Memory B cell (primary cell): ENCODE results near the gene TENM4.

Source experiments
- ATAC-seq: fragments of 150-1000 bp; cut with Tn5 transposase; 2 replicates; pipeline ENCODE4 v1.10.0; 2021; ENCODE audit warnings: low read depth, mild to moderate bottlenecking, moderate library complexity
- DNase-seq, 2 donors: peaks; one replicate each; pipeline ENCODE4 v3.0.0; 2022; ENCODE audit warnings: low spot score in 2 of 2
- H3K27ac Mint-ChIP-seq: one replicate; pipeline ENCODE4 v1.8.0; 2022; ENCODE audit warnings: mild to moderate bottlenecking, moderate library complexity, mixed read lengths
- H3K27me3 Mint-ChIP-seq: one replicate; pipeline ENCODE4 v1.8.0; 2022; ENCODE audit warnings: mixed read lengths
- H3K36me3 Mint-ChIP-seq: one replicate; pipeline ENCODE4 v1.8.0; 2022; ENCODE audit warnings: mild to moderate bottlenecking, mixed read lengths
- H3K4me1 Mint-ChIP-seq: one replicate; pipeline ENCODE4 v1.8.0; 2022; ENCODE audit warnings: mixed read lengths
- H3K4me3 Mint-ChIP-seq: one replicate; pipeline ENCODE4 v1.8.0; 2022; ENCODE audit warnings: mild to moderate bottlenecking, moderate library complexity, mixed read lengths
- H3K9me3 Mint-ChIP-seq: one replicate; pipeline ENCODE4 v1.8.0; 2022; ENCODE audit warnings: mixed read lengths

Gene TENM4

DNA sequence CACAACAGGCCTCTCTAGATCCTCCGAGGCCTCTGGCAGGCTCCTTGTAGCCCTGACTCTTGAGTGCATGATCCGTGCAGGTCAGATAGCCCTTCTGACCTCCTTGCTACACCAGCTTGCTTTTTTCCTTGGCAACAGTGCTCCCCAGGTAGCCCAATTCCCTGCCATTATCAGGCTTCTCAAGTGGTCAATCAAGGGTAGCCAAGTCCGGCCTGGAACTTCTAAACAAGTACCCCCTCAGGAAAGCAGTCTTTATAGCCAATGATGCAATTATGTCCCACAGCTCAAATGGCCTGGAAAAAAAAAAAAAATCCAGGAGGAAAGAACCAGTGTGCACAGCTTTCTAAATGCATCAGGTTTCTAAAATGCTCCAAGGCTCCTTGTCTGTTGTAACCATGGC is 59.8 kb downstream of the TENM4 start:
- no peak for ATAC-seq

DNA sequence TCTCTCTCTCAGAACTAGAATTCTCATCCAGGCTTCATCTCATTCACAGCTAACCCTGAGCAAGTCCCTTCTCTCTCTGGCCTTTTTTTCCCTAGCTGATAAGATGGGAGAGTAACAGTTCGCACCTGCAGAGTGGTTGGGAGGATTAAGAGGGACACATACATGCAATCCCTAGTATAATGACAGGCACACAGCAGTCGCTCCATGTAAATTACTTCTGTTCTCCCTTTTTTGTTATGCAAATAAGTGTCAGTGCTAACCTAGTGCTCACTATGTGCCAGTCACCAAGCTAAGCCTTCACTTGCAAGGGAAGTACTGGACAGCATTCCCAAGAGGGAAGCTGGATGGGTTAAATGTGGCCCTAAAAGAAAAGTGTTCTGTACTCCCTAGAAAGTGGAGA is 63.4 kb downstream of the TENM4 start:
- Mint-ChIP-seq H3K36me3 (no peaks in the 10 kb centered on the region), H3K27ac (no peak overlapping the region), H3K4me3 (no peak overlapping the region), H3K27me3 (peaks cover 20% of the 10 kb centered on the region), H3K4me1 (no peaks in the 10 kb centered on the region), H3K9me3 (peaks cover 3% of the 10 kb centered on the region)
- no peak for ATAC-seq
- no peak for DNase-seq

More for the DNA sequence above, 59.8 kb downstream of the TENM4 start:
- H3K27ac Mint-ChIP-seq: no peak overlapping the region
- no peak overlapping the region for H3K4me3 Mint-ChIP-seq
- peaks cover 3% of the 10 kb centered on the region for H3K9me3 Mint-ChIP-seq
- no peaks in the 10 kb centered on the region for H3K36me3 Mint-ChIP-seq
- DNase-seq: no peak
- H3K27me3 Mint-ChIP-seq: peaks cover 22% of the 10 kb centered on the region
- no peaks in the 10 kb centered on the region for H3K4me1 Mint-ChIP-seq

DNA sequence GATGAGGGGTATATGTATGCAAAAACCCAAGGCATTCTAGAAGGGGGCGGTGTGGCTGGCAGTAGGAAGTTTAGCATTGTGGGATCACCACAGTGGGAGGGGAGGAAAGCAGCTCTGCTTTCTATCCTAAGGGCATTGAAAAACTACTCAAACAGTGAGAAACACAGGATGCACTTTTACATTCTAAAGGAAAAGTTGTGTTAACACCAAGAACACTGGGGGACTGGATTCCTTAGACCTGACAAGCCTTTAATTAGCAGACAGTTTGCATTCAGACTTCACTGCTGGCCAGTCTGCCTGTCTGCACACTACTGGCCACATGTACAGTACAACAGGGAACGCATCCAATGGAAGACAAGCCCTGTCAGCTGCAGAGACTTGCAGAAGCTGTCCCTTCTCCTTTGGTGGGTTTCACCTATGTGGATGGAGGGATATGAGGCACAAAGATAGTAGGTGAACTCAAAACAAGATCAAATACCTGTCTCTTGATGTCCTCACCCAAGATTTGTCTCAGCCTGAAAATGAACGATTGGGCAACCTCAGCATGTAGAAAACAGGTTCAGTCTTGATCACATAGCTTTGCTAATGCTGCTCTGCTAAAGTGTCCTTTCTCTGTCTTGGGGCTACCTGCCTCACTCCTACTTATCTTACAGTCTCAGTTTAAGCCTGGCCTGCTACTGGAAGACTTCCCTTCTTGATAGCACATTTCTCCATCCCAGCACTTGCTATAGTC is 64.8 kb downstream of the TENM4 start:
- Mint-ChIP-seq H3K4me1 (no peaks in the 10 kb centered on the region), H3K4me3 (no peak overlapping the region), H3K27me3 (peaks cover 13% of the 10 kb centered on the region), H3K9me3 (peaks cover 3% of the 10 kb centered on the region), H3K27ac (no peak overlapping the region), H3K36me3 (no peaks in the 10 kb centered on the region)
- ATAC-seq: no peak
- DNase-seq: no peak

DNA sequence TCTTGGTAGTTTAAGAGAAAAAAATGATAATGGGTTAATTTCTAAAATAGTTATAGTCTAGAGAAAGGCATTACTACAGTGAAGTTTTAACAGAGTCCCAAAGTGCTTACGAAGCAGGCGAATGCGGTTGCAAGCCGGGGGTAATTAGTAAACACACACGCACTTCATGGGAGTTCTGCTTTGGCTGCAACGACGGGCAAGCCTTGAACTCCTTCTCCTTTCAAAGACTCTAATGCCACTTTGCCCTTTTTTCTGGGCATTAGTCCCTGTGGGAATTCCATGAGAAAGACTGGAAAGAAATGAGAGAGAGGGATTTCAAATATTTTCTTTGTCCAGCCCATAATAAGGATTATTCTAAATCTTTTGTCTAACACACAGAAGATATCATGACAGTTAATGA is 66.1 kb downstream of the TENM4 start:
- H3K9me3 Mint-ChIP-seq: peaks cover 3% of the 10 kb centered on the region
- no peak for ATAC-seq

DNA sequence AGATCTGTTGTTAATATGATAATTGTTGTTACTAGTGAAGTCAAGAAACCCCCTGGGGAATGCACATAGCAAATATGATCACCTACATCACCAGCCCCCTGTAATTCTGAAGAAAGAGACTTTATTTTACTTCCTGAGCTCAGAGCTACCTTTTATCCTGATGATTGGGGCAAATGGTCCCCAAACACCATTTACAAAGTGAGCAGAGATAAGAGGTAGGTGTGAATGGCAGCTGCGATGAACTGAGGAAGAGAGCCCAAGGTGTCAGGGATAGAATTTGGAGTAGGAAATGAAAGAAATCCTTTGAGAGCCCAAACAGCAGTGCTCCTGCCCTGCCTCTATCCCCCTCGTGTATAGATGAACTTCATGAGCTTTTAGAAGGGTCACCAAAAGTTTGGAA is 69.1 kb downstream of the TENM4 start:
- Mint-ChIP-seq H3K36me3 (no peaks in the 10 kb centered on the region), H3K4me1 (no peaks in the 10 kb centered on the region), H3K4me3 (no peak overlapping the region), H3K27me3 (peaks cover 20% of the 10 kb centered on the region), H3K27ac (no peak overlapping the region), H3K9me3 (peaks cover 1% of the 10 kb centered on the region)
- ATAC-seq: no peak
- DNase-seq: no peak

More for the DNA sequence above, 66.1 kb downstream of the TENM4 start:
- no peaks in the 10 kb centered on the region for H3K36me3 Mint-ChIP-seq
- H3K4me1 Mint-ChIP-seq: no peaks in the 10 kb centered on the region
- peaks cover 20% of the 10 kb centered on the region for H3K27me3 Mint-ChIP-seq
- H3K4me3 Mint-ChIP-seq: no peak overlapping the region
- no peak for DNase-seq
- no peak overlapping the region for H3K27ac Mint-ChIP-seq

DNA sequence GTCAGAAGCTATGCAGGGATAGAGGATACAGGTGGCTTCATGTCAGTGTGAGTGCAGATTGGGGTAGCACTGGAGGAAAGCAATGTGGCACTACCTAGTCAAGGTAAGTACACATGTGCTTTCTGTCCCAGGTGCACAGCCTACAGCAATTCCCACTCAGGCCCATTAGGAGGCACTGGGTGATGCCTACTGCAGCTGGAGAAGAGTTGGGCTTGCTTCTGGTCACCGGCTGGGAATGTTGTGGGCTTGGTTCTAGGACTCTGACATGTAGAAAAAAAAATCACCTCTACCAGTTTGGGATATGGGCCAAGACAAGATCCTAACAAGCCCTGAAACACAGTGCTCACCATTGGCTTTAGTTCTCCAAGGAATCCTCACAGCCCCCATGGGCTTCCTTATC is 69.7 kb downstream of the TENM4 start:
- ATAC-seq: no peak
- Mint-ChIP-seq H3K4me3 (no peak overlapping the region), H3K27me3 (peaks cover 16% of the 10 kb centered on the region)

DNA sequence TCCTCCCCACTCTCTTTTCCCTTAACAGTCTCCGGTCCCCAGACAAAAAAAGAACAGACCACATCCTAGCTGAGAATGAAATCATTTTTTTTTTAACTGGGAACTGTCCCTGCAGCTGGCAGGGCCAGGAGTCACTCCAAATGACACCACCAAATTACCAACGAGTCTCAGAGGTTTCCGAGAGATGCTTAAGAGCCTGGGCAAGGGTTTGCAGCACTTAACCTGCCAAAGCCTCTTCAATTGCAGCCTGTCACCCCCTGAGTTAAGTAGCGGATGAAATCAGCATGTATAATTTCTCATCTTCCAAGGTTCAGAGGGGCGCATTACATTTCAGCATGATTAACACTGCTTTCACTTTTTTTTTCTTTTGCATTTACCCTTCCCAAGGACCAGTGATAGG is 71.8 kb downstream of the TENM4 start:
- DNase-seq (no peak), ATAC-seq (no peak)
- Mint-ChIP-seq H3K36me3 (no peaks in the 10 kb centered on the region), H3K4me3 (no peak overlapping the region), H3K9me3 (no peaks in the 10 kb centered on the region), H3K27me3 (peaks cover 16% of the 10 kb centered on the region), H3K4me1 (no peaks in the 10 kb centered on the region), H3K27ac (no peak overlapping the region)

More for the DNA sequence above, 69.7 kb downstream of the TENM4 start:
- Mint-ChIP-seq H3K36me3 (no peaks in the 10 kb centered on the region), H3K9me3 (no peaks in the 10 kb centered on the region), H3K27ac (no peak overlapping the region), H3K4me1 (no peaks in the 10 kb centered on the region)
- no peak for DNase-seq

DNA sequence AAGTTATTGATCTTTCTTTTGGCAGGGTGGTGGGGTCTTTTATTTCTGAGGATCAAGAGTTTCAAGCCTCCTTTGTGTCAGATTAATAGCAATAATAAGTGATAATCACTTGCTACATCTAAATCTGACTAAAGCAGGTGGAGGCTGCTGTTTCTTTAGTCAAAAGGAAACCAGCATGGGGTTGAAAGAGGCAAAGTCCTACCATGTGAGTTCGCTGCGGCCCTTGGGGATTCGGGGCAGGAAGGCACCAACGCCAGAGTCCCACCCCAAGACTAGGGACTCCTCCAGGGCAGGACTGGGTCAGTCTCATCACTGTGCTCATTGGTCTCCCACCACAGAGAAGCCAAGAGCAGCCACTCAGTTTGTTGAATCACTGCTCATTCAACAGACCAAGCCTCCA is 73.0 kb downstream of the TENM4 start:
- no peaks in the 10 kb centered on the region for H3K9me3 Mint-ChIP-seq
- H3K4me3 Mint-ChIP-seq: no peak overlapping the region
- ATAC-seq: no peak
- peaks cover 9% of the 10 kb centered on the region for H3K27me3 Mint-ChIP-seq
- H3K27ac Mint-ChIP-seq: no peak overlapping the region
- H3K4me1 Mint-ChIP-seq: no peaks in the 10 kb centered on the region
- H3K36me3 Mint-ChIP-seq: no peaks in the 10 kb centered on the region
- DNase-seq: no peak

DNA sequence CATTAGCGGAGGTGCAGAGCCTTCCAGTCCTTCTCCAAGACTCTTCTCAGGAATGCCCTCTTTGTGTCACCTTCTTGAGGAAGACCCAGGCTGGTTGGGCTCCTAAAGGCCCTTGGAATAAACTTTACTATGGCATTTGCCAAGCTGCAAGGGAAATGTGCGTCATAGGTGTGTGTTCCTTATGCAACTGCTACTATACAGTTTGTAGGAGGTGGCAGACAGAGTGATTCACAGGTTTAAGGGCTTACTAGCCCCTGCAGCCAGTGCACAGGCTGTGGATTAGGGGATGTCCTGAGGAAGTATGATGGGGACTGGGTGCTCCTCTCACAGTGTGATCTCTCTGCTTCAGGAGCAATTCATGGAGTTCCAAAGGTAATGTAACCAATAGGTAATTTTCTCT is 74.6 kb downstream of the TENM4 start:
- ATAC-seq: no peak
- peaks cover 17% of the 10 kb centered on the region for H3K27me3 Mint-ChIP-seq
- no peak for DNase-seq
- no peaks in the 10 kb centered on the region for H3K4me1 Mint-ChIP-seq
- H3K36me3 Mint-ChIP-seq: no peaks in the 10 kb centered on the region
- no peak overlapping the region for H3K27ac Mint-ChIP-seq
- no peak overlapping the region for H3K4me3 Mint-ChIP-seq
- no peaks in the 10 kb centered on the region for H3K9me3 Mint-ChIP-seq

DNA sequence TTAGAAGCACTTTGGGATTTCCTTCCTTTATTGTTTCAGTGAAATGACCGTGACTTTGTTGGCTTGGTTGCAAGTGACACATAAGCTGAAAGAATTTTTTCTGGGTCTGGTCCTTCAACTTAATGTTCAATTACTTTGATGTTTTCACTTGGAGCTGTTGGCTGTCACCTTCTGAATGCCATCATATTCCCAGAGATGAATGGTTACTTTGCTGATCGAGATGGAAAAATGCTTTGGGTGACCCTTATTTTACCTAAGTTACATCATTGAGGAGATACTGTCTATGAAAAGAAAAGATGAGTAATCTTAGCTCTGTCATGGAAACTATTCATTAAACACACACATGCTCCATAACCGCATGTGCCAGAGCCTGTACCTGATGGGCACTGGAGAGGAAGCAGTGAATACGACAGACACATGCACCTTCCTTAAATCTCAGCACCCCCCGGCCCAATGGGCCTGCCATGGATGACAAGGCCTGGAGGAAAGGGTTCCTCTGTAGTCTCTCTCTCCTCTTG is 76.9 kb downstream of the TENM4 start:
- ATAC-seq (no peak), DNase-seq (no peak)
- Mint-ChIP-seq H3K9me3 (no peaks in the 10 kb centered on the region), H3K4me3 (no peak overlapping the region), H3K27me3 (peaks cover 10% of the 10 kb centered on the region), H3K36me3 (no peaks in the 10 kb centered on the region), H3K27ac (no peak overlapping the region), H3K4me1 (no peaks in the 10 kb centered on the region)

DNA sequence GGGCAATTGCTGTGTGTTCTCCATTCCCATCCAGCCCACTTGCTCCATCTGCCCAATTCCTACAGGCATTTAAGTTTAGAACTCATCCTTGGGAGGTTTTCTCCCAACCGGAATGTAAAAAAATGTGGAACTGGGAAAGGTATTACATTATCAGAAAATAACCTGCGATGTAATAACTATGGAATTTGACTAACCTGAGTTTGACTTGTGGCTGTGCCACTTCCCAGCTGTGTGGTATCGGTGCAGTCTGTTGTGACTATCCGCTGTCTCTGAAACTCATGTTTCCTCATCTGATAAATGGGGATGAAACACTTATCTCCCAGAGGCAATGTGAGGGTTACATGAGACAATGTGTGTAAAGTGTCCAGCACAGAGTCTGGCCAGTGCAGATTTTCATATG is 77.6 kb downstream of the TENM4 start:
- DNase-seq (no peak), ATAC-seq (no peak)
- no peak overlapping the region for H3K4me3 Mint-ChIP-seq
- peaks cover 1% of the 10 kb centered on the region for H3K9me3 Mint-ChIP-seq
- H3K27me3 Mint-ChIP-seq: peaks cover 11% of the 10 kb centered on the region
- no peak overlapping the region for H3K27ac Mint-ChIP-seq
- no peaks in the 10 kb centered on the region for H3K4me1 Mint-ChIP-seq
- H3K36me3 Mint-ChIP-seq: no peaks in the 10 kb centered on the region

DNA sequence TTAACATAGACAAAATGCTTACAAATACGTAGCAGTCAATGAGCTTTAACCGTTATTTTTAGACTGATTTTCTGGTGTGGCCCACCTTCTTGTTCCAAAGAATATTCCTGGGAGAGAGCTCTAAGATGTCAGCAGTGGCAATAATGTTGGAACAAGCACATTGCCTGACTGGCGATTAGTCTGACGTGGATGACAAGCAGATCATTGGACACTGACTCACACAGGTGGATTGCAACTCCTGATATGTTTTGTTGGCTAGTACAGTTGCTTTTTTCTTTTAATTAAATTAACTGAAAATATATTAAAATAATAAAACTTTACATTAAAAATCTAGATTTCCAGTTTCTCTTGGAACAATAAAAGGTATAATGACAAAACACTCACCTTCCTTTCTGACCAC is 78.0 kb downstream of the TENM4 start:
- H3K4me3 Mint-ChIP-seq: no peak overlapping the region
- H3K27ac Mint-ChIP-seq: no peak overlapping the region
- no peaks in the 10 kb centered on the region for H3K36me3 Mint-ChIP-seq
- no peak for DNase-seq
- no peak for ATAC-seq
- peaks cover 1% of the 10 kb centered on the region for H3K9me3 Mint-ChIP-seq
- no peaks in the 10 kb centered on the region for H3K4me1 Mint-ChIP-seq
- H3K27me3 Mint-ChIP-seq: peaks cover 11% of the 10 kb centered on the region

DNA sequence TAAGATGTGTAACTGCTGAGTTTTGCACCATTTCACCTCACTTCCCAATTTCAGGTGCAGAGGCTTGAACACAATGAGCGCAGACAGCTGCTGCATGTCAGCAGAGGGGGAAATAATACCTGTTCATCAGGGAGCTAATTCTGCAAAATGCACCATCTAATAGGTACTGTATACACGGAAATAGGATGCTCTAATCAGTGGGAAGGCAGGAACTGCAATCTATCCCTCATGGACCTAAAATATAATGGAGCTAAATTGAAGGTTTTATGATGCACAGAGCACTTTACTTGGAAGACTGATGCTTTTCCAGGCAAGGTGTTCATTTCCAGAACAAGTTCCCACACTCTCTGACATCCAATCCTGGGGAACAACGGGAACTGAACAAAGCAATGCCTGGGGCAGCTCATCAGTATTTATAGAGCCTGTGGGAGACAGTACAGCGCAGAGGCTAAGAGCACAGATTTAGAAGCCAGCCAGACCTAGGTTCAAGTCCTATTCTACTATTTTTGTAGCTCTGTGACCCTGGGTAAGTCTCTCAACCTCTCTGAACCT is 78.5 kb downstream of the TENM4 start:
- Mint-ChIP-seq H3K4me3 (no peak overlapping the region), H3K27ac (no peak overlapping the region), H3K27me3 (peaks cover 13% of the 10 kb centered on the region), H3K36me3 (no peaks in the 10 kb centered on the region), H3K4me1 (no peaks in the 10 kb centered on the region), H3K9me3 (peaks cover 1% of the 10 kb centered on the region)
- DNase-seq: no peak
- no peak for ATAC-seq

DNA sequence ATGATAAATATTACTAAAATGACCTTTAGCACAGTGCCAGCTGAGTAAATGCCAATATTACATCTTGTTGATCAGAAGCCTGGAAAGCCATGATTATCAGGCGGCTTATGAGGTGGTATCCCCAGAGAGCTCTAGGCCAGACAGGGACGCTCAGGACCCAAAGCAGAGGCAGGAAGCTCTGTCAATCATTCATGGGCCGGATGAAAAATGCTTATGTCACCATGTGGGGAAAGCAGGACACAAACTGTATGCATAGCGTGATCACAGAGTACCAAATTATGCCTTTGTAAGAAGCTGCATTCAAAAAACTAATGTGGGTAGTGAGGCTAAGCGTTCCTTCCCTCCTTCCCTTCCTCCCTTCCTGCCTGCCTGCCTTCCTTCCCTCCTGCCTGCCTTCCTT is 82.6 kb downstream of the TENM4 start:
- no peaks in the 10 kb centered on the region for H3K4me1 Mint-ChIP-seq
- H3K27me3 Mint-ChIP-seq: peaks cover 15% of the 10 kb centered on the region
- H3K27ac Mint-ChIP-seq: no peak overlapping the region
- H3K9me3 Mint-ChIP-seq: peaks cover 1% of the 10 kb centered on the region
- ATAC-seq (no peak), DNase-seq (no peak)
- no peaks in the 10 kb centered on the region for H3K36me3 Mint-ChIP-seq
- no peak overlapping the region for H3K4me3 Mint-ChIP-seq

DNA sequence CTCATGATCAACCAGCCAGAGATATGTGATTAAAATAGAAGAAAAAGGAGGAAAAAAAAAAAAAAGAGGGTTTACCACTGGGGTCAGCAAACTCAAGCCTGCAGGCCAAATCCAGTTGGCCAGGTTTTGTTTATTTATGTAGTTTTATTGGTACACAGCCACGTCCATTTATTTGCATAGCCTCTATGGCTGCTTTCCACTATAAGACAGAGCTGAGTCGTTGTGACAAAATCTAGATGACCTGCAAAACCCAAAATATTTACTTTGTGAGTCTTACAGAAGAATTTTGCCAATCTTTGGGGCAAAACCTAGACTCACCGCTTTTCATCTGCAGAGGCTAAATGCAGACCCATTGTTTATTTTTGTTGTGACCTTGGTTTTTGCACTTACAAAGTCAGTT is 87.1 kb downstream of the TENM4 start:
- ATAC-seq (no peak), DNase-seq (no peak)
- H3K9me3 Mint-ChIP-seq: peaks cover 1% of the 10 kb centered on the region
- no peaks in the 10 kb centered on the region for H3K4me1 Mint-ChIP-seq
- H3K4me3 Mint-ChIP-seq: no peak overlapping the region
- peaks cover 15% of the 10 kb centered on the region for H3K27me3 Mint-ChIP-seq
- peaks cover 2% of the 10 kb centered on the region for H3K36me3 Mint-ChIP-seq
- H3K27ac Mint-ChIP-seq: no peak overlapping the region
